IPS DF 4.7 (cell line): ENCODE measurements around the gene PHLDA3.
"Not testable (repeated sequence)": the region's sequence is repeated elsewhere in the genome, so short reads cannot be mapped to it uniquely, and the experiment has no call there.

ENCODE experiments used
- DNase-seq: peaks from one replicate; pipeline ENCODE4 v3.0.0-alpha.2; 2013; ENCODE audit warnings: low spot score; ENCODE audit errors: extremely low read depth

The PHLDA3 gene

DNA sequence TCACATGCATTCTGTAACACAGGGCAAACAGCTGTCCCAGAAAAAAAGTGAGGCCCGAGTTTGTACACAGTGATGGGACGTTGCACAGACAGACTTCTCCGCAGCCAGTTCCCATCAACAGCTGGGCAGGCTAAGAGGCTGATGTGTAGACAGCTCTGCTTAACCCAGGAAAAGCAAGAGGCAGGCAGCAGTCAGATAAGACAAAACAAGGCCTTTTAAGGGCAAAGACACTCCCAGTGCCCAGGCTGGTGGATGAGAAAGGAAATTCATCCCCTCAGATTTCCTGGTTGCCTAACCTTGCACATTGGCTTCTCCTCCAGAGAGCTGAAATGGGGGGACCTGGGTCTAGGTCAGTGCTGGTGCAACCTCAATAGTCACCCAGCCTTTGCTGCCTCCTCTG is 17.2 kb upstream of the PHLDA3 start:
- DNase-seq, result no peak

DNA sequence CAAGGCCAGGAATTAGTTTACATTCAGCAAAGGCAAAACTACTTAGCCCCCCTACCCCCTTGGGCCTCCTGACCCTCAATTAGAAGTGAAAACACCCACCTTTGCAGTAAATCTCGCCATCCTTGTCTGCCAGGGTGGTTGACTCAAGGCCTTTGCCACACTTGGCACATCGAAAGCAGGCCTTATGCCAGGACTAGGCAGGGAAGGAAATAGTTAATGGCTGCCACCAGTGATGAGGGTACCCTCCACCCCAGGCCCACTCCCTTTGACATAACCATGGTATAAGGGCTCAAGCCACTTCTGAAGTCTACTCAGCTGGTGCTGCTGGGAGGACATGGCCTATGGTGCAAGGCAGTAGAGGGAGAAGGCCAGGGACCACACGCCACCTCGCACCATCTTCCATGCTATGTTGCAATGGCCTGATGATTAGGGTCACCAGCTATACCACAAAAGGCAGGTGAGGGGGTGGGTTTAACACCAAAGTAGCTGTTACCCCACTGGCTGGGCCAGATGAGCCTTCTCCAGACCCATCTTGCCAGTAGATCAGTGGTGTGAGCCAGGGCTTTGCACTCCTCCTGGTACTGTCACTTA is 16.3 kb upstream of the PHLDA3 start:
- DNase-seq, result no peak

DNA sequence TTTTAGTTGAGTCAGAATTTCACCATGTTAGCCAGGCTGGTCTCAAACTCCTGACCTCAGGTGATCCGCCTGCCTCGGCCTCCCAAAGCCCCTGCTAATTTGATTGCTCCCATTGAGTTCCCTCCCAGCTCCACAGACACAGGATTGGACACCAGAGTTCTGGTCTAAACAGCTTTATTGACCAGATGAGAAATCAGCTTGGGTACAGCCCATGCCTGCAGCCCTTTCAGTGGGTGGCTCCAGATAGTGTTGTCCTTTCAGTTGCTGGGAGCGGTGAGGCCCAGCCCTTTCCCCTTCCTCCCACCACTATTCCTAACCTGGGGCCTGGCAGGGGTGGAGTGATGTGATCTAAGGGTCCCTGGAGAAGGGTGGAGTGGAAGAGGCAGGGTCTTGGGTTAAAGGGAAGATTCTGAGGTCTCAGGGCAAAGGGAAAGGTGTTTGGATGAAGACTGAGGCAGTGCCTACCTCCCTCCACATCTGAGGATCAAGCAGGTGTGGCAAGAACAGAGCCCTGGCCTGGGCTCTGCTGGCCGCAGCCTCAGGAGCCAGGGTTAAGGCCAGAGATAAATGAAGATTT is 14.5 kb upstream of the PHLDA3 start:
- no peak for DNase-seq

DNA sequence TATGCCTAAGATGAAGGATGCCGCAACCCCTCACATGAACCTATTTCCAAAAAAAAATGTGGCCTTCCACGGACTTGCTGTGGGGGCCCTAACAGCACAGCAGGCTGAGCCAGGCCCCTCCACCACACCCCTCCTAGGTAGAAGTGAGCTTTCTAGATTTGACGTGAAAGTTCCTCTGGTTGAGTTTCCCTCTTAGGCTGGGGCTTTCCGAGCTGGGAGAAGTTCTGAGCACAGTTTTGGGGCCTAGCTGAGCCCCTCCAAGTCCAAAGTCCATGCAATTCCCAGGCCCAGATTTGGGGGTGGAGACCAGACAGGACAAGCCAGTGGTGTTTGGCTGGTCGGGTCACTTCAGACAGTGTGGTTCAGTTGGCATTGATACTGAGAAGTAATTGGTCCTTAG is 13.8 kb upstream of the PHLDA3 start:
- no peak for DNase-seq

DNA sequence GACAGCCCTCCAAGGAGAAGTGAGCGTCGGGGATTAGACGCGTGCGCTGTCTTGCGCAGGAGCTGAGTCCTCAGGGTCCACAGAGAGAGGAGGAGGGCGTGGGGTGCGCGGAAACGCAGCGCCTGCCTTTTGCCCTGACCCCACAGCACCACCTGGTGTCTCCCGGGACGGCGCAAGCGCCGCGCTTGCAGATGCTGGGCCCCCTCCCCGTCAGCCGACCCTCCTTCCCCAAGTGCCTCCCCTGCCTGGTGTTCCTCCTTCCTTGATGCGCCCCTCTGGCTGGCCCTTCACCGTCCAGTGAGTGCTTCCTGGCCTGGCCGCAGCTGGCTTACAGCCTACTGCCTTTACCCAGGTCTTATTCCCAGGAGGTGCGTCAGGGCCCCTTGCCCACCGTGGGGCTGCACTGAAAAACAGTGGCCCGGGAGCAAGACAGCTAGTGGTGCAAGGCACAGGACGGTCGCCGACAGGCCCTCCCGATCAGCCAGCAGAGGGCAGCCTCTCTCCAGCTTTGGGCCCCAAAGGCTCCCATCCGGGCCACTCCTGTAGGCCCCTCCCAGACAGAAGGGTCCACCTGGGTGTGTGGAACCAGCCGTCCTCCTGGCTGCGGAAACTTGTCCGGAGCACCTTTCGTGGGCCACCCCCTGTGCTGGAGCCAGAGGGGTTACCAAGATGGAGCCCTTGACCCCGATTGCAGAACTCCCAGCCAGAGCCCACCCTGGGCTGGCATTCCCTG is 12.9 kb upstream of the PHLDA3 start:
- peak; percentile 85 for DNase-seq

DNA sequence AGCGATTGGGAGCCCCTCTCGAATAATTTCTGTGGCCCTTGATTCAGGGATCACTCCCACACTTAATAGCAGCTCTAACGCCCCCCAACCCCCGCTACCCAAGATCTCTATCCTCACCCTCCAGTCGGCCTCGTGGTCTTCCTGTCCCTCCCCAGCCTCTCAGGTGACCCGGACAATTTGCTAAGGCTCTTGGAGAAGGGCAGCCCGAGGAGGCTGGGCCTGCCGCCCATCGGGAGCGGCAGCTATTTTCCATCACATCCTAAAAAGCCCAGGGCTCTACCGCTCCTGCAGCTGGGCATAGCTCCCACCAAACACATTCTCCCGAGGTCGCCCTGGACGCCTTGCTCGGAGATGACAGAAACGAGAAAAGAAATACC is 12.0 kb upstream of the PHLDA3 start:
- no peak for DNase-seq

DNA sequence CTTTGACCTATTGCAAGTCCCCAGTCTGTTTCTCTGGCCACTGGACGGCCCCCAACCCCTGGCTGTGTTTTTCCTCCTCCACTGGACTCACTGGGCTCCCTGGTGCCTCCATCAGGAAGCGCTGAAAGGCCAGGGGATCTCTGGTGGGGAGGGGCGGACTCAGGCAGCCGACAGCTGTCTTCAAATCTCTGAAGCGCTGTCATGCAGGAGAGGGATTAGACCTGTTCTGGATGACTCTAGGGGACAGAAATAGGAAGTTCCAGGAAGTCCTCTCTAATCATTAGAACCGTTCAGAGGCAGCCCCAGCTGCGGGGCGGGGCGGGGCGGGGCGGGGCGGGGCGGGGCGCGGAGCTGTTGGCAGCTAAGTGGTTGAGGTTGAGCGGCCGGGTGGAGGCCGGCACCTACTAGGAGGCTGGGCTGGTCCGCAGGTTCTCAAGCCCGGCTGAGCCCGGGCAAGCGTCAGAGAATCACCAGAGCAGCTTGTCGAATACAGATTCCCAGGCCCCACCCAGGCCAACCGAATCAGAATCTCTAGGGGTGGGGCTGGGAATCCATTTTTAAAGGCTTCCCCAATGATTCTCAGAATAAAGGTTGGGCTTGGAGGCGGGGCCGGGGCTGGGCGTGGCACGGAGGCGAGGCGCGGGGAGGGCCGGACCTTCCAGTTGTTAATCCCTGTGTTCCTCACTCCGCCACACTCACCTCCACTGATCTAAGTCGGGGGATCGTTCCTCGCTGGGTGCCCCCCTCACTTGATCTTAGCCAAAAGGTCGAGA is 11.4 kb upstream of the PHLDA3 start:
- DNase-seq, result peak; percentile 75

DNA sequence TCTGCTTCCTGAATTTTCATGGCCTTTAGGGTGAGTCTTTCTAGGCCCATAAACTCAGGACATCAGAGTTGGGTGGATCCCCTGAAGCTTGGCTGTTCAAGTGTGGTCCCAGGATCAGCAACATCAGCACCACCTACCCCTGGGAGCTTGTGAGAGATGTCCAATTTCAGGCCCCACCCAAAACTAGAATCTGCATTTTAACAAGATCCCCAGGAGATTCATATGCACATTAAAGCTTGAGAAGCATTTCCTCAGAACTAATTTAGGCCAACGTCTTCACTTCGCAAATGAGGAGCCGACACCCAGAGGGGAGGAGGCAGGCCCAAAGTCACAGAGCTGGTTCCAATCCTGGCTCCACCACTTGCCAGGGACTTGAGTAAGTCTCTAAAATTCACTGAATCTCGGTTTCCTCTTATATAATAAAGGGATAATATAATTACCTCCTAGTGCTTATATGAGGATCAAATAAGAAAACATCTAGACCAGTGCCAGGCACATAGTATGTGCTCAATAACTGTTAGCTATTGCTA is 10.3 kb upstream of the PHLDA3 start:
- no peak for DNase-seq

DNA sequence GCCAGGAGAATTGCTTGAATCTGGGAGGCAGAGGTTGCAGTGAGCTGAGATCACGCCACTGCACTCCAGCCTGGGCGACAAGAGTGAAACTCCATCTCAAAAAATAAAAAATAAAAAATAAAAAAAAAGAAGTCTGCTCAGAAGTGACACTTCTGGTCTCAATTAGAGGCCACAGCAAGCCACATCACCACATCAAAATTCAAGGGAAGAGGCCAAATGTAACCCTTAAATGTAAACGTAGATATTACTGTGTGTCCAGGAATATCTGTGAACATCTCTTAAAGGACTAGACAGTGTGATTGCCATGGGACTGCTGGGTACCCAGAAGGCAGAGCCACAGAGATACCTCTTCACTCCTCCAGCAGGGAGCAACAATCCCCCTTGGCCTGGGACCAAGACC is 9.7 kb upstream of the PHLDA3 start:
- not testable (repeated sequence) for DNase-seq

DNA sequence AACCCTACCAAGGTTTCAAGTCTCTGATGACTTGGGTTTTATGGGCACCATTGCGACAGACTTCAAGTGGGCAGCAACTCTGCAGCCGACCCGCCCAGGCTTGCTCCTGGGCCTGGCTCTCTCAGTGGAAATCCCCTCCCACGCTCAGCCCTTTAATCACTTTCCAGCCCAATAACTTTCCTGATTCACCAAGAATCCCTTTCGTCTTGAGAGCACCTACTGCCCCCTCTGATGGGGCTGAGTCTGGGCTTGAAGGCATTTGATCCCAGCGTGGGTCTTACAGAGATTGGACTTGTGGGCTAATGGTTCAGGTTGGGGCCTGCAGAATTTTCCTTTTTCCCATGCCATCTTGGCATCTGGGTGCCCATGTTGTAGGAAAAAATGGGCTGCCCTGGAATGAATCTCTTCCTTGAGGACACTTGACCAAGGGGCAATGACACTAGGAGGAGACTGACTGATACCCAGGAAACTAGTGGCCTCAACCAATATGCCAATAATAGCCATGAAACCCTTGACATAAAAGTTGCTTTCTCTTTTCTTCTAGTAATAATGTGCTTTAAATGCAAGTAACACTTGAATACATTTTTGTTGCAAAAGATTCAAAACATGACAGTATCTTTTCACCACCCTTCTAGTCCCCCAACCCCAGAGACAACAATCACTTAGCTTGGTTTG is 7.8 kb upstream of the PHLDA3 start:
- DNase-seq, result no peak

DNA sequence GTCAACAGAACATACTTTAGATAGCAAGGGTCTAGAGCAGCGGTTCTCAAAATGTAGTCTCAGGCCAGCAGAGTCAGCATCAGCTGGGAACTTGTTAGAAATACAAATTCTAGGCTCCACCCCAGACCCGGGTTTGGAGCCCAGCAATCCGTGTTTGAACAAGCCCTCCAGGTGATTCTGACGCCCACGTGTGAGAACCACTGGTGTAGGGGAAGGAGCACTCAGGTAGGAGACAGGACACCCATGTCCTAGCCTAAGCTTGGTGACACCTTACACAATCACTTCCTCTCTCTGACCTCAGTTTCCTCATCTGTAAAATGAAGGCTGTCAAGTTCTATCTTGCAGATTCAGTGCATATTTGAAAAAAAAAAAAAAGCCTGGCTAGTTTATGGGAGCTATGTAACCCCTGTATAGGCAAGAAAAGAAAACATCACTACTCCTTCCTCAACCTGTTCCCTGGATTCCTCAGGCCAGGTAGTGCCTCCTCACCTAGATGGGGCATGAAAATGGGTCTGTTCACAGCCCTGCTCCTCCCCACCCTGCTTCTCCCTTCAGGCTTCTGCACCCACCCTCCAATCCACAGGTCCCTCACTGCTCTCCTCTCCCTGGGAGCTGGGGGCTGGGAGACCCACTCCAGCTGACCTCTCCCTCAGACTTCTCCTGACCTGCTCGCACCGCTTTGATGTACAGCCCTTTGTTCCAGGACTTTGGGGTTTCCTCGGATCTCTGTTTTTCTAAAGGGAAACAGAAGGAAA is 7.1 kb upstream of the PHLDA3 start:
- no peak for DNase-seq

DNA sequence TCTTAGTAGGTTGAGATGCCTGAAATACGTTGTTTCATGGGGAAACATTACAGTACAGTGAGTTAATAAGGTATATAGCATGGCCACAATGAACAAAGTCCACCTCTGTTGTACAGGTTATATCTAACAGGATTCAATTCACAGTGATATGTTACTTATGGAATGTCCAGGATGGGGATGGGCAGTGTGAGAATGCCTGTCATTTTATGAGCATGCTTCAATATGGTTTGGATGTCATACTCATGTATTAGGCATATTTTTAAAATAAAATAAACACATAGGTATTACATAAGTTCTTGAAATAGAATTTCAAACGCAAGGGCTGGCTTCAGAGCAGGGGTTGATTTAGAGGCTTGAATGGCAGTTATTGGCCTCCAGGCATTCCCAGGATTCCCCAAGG is 6.1 kb upstream of the PHLDA3 start:
- DNase-seq, result no peak

DNA sequence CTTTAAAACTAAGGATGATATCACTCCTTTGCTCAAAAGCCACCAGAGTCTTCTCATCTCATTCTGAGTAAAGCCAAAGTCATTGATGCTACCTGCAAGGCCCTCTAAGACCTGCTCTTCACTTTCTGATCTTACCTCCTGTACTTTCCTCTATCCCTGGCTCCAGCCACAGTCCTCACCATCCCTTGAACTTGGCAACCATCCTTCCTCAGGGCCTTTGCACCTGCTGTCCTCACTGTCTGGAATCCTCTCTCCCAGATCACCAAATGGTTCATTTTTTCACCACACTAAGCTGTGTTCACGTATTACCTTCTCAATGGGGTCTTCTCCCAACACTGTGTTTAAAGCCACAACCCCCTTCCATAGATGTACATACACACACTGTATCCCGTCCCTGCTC is 4.3 kb upstream of the PHLDA3 start:
- DNase-seq, result no peak

DNA sequence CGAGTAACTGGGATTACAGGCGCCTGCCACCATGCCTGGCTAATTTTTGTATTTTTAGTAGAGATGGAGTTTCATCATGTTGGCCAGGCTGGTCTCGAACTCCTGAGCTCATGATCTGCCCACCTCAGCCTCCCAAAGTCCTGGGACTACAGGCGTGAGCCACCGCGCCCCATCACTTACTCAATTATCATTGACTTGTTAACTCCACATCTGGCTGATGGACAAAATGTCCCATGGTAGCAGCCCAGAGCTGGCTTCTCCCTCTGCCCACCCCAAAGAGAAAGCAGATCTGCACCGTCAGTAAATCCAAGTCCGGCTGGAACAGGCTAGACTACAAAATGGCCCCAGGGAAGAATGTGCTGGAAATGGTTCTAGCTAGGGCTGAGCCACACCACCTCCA is 3.3 kb upstream of the PHLDA3 start:
- DNase-seq, result not testable (repeated sequence)

DNA sequence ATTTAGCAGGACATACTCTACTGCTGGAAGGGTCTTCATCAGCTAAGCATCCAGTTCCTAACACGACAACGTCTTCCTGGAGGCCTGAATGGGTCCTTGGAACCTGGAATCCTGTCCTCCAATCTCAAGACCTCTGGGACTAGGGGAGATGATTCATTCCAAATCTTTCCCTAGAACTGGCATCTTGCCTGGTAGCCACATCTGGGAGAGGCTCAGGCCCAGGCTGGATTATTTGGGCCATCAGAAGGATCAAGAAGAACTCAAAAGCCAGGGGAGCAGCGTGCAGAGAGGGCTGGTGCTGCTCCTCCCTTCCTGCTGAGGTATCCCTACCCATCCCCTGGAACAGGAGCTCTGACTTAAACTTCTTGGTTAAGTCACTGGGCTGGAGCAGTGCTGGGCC is 2.8 kb upstream of the PHLDA3 start:
- DNase-seq, result no peak

DNA sequence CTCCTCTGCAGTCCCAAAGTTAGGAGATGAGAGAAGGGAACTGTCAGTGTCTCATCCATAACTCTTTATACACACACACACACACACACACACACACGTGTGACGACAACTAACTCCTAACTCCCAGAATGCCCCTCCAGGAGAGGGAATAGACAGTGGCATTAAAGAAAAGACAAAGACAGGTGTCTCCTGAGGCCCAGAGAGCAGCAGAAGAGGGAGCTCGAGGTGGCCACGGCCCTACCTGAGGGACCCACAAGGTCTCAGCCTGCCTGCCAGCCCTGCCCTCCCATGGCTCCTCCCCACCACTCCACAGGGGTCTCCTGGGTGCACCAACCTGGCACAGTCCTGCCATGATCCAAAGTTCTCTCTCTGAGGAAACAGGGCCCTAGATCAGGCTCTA is 1.6 kb upstream of the PHLDA3 start:
- DNase-seq, result no peak

DNA sequence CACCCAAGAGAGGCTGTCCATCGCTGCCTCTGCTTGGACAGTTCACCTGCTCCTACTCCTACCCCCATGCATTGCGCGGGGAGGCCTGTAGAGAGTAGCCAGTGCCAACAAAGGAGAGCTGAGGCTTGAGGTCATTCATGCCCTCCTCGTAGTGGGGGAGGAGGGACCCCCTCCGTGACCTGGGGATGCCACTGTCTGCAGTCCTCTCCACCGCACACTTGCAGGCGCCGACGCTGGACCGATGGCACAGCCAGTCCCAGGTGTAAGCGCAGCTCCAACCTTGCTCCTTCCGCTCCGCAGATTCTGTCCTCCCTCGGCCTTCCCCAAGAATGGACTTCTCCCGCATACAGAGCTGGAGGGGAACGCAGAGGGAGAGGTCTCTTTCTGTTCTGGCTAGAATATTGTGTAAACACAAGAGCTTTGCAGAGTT is 672 bp upstream of the PHLDA3 start:
- DNase-seq, result no peak

DNA sequence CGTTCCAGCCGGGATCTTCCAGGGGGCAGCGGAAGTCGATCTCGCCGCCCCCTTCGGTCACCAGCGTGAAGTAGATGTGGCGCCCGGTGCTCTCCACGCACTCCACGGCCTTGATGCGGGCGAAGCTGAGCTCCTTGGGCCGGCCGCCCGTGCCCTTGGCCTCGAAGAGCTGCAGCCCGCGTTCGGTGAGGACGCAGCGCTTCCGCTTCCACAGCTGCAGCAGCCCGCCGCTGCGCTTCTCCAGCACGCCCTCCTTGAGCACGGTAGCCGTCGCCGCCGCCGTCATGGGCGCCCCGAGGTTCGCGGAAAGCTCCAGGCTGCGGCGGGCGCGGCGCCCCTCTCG is 516 bp downstream of the PHLDA3 start:
- DNase-seq, result no peak

DNA sequence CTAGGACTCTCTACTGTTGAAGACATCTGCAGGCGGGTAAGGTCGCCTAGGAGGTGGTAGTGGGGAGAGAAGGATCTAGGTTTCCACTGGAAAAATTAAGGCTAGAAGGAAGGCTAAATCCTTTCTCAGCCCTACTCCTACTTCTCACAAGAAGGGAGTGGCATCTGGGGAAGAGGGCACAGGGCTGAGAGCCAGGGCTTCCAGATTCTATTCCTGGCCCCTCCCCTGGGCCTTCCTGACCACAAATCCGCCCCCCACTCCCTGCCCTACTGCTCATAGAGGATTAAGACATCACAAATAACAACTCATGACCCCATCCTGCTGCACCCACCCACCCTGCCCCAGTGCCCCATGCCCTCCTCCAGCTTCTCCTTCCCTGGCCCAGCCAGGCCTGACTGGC is 2.5 kb downstream of the PHLDA3 start:
- DNase-seq, result no peak

DNA sequence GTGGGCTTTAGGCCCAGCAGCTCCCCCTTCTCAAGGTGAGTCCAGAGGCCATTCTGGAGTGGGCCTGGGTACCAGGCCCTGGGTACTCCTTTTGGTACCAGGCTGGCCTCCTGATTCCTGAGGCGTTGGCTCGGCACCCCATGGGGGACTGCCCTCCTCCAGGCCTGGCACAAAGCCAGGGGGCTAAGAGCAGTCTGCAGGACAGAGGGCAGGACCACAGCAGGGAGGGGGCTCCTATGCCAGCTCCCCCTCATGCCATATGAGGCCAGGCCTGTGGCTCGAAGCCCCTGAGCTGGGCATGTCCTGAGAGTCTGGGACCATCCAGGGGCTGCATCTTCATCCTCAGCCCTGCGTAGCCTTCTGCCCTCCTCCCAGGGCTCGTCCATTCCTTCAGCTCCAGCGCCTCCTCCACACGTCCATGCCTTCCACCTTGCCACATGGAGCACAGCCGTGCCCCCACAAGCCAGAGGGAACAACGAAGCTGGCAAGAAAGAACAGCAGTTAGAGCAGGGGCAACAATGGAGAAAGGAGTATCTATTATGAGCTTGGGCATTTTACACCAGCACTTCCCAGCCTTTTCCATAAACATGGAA is 3.2 kb downstream of the PHLDA3 start:
- DNase-seq, result no peak
